HG03103 (cell line): ENCODE data around the gene SHF.
"Not testable (repeated sequence)": the region's sequence is repeated elsewhere in the genome, so short reads cannot be mapped to it uniquely, and the experiment has no call there.

ENCODE experiments used
- ATAC-seq: cut with Tn5 transposase; IDR thresholded peaks from one replicate; pipeline ENCODE4 v1.9.1; 2021; ENCODE audit warnings: low read depth; ENCODE audit not compliant: unreplicated experiment

SHF gene

GRCh38 chr15:45149060-45149459, 38.7 kb downstream of the SHF start:
- no peak for ATAC-seq

DNA sequence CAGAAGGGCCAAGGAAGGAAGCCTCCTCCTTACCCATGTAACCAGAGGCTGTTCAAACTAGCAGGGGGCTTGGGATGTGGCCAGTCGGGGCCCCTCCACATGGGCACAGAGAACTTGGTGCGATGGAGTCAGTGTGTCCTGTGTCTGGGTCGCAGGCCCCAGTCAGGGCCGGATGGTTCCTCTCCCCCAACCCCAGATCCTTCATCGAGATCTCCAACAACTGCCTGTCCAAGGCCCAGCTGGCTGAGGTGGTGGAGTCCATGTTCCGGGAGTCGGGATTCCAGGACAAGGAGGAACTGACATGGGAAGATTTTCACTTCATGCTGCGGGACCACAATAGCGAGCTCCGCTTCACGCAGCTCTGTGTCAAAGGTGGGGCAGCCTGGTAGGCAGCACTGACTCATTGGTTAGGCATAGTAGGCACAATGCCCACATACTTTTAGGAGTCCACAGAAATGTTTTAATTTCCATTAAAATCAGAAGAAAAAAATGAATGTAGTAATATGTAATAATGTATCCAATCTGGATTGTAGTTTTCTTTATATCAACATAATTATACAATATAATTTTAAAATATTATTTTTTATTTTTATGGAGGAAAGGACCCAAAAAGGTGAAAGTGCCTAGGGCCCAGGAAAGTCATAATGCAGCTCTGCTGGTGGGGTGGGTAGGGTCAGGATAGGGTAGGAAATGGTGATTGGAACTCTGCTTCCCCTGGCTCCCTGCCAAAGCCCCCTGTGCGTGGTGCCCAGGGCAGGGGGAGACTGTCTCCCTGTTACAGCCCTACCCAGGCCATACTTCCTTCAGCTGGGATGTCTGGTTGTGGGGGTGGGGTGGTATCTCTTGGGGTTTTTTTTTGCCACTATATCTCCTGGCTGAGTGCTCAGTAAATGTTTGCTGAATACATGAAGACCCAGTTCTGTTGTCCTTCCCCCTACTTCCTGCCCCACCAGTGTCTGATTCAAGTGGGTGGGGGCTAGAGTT, 39.4 kb downstream of the SHF start:
- ATAC-seq: no peak

DNA sequence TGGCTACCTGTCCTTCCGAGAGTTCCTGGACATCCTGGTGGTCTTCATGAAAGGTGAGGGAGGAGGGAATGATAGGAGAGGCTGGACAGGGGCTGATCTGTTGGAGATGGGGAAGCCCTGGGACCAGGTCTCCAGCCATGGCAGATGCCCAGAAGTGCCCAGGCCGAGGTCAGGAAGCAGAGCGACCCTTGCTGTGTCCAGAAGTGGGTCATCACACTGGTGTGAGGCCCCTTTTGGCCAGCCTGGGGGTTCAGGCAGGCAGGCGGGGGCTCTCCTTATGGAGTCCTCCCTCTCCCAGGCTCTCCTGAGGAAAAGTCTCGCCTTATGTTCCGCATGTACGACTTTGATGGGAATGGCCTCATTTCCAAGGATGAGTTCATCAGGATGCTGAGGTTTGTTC, 40.2 kb downstream of the SHF start:
- no peak for ATAC-seq

DNA sequence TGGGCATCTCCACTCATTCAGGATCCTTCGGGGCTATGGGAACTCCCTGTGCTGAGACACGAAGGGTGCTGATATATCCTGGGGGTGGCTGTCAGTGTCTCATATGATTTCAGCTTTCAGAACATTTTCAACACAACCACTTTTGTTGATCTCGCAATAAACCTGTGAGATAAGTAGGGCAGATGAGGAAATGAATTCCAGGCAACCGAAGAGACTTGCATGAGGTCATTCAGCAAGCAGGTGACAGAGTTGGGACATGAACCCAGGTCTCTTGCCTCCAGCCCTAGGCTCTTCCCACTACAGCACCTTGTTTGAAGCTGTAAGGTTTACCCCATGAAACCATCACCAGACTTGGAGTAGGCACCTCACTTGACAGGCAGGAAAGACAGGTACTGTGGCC, 41.4 kb downstream of the SHF start:
- no peak for ATAC-seq

DNA sequence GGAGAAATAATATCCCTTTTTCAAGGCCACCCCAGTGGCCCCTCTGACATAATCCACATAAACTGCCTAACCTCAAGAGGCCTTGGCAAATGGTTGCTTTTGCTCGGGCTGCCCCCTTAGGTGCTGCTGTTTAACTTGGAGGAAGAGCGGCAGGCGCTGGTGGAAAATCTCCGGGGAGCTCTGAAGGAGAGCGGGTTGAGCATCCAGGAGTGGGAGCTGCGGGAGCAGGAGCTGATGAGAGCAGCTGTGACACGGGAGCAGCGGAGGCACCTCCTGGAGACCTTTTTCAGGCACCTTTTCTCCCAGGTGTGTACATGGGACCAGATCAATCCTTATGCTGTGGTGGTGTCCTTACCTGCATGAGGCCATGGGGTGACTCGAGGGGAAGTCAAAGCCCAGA, 43.0 kb downstream of the SHF start:
- no peak for ATAC-seq

DNA sequence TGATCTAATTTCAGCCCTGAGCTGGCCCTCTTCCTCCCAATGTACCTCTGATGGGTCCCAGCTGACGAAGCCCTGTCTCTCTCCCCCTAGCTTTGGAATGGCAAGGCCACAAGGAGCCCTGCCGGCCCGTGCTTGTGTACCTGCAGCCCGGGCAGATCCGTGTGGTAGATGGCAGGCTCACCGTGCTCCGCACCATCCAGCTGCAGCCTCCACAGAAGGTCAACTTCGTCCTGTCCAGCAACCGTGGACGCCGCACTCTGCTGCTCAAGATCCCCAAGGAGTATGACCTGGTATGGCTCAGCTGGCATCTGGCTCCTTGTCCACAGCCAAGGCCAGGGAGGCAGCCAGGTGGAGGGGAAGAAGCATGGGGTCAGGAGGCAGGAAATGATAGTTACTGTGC, 43.8 kb downstream of the SHF start:
- ATAC-seq: no peak

DNA sequence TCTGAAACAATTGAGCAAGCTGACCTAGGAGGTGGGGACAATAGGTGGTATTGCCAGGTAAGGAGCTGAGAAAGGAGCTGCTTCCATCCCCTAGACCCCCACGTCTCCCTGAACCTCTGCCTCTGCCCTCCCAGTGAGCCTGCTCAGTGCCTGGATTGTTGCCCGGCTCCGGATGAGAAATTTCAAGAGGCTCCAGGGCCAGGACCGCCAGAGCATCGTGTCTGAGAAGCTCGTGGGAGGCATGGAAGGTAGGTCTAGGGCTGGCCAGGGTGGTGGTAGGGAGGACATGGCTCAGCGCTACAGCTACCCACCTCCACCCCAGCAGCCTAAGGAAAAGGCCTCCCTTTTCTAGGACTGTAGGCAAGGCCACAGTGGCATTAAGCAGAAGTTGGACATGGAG, 44.7 kb downstream of the SHF start:
- ATAC-seq: no peak

DNA sequence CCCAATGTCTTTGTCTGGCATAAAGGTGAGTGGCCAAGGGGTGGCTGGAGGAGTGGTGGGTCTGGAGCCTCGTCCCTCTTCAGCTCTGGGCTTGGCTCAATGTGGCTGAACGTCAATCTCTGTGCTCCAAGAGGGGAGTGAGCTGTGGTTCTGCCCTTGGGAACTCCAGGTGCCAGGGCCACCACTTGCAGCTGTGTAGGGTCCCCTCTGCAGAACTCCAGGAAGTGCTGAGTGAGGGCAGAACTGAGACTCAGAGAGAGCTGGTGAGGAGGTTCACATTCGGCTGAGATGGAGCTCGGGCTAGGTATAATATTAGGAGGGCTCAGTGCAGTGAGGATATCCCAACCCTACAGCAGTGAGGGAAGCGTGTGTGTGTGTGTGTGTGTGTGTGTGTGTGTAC, 46.4 kb downstream of the SHF start:
- ATAC-seq: no peak

DNA sequence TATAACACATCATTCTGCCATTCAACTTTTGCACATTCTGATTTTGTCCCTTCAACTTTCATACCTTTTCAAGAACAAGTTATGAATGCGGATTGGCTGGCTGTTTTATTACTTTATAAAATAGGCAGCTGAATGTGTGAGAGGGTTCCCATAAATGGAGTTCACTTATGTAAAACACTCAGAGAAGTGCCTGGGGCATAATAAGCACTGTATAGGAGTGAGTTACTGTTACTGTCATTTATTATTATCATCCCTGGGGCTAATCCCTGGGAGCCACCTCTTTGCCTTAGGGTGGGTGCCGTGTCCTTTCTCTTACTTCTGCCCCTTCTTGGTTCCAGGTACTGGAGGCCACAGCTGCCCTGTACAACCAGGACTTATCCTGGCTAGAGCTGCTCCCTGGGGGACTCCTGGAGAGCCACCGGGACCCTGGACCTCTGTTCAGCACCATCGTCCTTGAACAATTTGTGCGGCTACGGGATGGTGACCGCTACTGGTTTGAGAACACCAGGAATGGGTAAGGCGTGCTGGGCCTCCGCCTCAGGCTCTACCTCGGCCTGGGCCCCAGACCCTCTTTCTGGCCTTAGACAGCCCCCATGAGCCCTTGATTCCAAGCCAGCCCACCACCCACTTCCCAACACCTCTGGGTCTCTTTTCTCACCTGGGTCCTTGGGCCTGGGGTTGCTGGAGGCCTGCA, 47.1 kb downstream of the SHF start:
- ATAC-seq: no peak

- no peak for ATAC-seq
Measured at GRCh38 chr15:45139770-45140169, 48.0 kb downstream of the SHF start.

GRCh38 chr15:45138814-45139765, 48.7 kb downstream of the SHF start:
- no peak for ATAC-seq

DNA sequence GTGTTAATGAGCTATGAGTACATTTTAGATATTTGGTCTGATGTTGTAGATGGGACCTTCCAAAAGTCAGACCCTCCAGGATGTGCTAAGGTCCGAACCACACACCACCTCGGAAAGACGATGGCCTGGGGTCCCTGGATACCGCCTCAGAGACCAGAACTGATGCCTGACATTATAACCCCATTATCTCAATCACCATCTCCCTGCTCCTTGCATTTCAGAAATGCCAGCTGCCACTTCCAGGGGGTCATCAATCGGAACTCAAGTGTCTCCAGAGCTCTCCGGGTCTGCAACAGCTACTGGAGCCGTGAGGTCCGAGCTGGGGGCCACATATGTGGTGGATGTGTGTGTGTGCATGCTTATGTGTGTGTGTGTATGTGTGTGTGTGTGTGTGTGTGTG, 50.1 kb downstream of the SHF start:
- ATAC-seq: no peak

GRCh38 chr15:45136378-45136764, 51.4 kb downstream of the SHF start:
- ATAC-seq: no peak

GRCh38 chr15:45135705-45136377, 51.9 kb downstream of the SHF start:
- ATAC-seq: not testable (repeated sequence)

DNA sequence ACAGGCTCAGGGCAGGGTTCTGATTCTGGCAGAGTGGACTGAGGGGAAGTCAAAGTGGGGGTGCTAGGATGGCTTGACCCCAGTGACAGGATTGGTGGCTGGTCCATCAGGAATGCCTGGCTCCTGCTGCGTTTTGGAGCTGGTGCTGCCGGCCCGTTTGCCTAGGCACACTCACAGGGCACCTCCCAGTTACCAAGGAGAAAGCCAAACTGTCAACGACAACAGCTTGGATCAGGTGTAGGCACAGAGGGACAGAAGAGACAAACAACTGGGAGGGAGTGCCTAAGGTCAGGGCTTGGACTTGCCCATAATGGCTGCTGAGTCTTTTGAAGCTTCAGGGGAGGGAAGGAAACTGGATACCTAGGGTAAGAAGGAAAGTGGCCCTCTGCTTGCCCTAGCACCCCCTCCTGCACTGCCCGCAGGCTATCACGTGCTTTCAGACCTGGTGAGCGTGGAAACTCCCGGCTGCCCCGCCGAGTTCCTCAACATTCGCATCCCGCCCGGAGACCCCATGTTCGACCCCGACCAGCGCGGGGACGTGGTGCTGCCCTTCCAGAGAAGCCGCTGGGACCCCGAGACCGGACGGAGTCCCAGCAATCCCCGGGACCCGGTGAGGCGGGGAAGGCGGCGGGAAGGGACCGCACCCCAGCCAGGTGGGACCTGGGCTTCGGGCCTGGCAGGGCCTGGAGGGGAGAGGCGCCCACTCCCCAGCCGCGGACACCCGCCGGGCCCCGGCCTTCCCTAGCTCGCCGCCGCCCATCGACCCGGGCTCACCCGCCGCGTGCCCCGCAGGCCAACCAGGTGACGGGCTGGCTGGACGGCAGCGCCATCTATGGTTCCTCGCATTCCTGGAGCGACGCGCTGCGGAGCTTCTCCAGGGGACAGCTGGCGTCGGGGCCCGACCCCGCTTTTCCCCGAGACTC, 52.8 kb downstream of the SHF start:
- ATAC-seq: no peak

GRCh38 chr15:45134046-45134445, 53.7 kb downstream of the SHF start:
- no peak for ATAC-seq

DNA sequence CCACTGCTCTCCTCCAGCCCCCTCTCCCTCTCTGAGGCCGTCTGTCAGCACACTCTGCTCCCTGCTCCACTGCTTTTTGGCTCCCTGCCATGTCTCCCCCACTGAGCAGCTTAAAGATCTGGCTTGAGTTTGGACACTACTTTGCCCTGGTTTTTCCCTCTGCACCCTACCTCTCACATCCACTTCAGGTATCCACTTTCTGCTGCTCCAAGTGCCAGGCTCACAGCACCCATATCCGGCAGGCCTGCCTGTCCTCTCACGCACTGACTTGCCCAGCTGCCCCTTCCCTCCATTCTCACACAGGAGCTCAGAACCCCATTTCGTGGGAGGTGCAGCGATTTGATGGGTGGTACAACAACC, 54.2 kb downstream of the SHF start:
- no peak for ATAC-seq

- no peak for ATAC-seq
Measured at GRCh38 chr15:45132844-45133560, 54.8 kb downstream of the SHF start.

- no peak for ATAC-seq
Measured at GRCh38 chr15:45131510-45131909, 56.3 kb downstream of the SHF start.
